ENCODE data around the gene EIF4E1B.

DNA sequence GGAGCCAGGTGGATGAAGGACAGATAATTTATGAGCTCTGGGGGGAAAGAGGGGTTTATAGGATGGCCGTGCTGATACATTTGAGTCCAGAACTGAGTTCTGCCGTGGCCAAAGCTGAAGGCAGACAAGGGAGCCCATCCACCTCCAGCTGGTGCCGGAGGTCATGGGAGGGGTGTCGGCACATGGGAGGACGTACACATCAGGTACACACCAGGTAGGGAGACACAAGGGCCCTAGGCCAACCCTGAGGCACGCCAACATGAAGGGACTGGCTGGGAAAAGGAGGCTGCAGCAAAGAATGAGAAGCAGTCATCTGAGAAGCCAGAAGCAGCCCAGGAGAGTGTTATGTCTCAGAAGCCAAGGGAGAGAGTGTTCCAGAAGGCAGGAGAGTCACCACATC is 18.5 kb upstream of the EIF4E1B start:
- no peak for TF ChIP-seq POLR2AphosphoS5 (IDR thresholded peaks at IDR 0.05)
- TF ChIP-seq, protein P1, sequence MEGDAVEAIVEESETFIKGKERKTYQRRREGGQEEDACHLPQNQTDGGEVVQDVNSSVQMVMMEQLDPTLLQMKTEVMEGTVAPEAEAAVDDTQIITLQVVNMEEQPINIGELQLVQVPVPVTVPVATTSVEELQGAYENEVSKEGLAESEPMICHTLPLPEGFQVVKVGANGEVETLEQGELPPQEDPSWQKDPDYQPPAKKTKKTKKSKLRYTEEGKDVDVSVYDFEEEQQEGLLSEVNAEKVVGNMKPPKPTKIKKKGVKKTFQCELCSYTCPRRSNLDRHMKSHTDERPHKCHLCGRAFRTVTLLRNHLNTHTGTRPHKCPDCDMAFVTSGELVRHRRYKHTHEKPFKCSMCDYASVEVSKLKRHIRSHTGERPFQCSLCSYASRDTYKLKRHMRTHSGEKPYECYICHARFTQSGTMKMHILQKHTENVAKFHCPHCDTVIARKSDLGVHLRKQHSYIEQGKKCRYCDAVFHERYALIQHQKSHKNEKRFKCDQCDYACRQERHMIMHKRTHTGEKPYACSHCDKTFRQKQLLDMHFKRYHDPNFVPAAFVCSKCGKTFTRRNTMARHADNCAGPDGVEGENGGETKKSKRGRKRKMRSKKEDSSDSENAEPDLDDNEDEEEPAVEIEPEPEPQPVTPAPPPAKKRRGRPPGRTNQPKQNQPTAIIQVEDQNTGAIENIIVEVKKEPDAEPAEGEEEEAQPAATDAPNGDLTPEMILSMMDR (IDR thresholded peaks at IDR 0.05): no peak
